K562 (cell line): ENCODE measurements around the gene GALNT12. TPM values are rescaled to one million over a fixed set of nuclear protein-coding genes. Genes with fewer than 3 reads are reported as not detected.

Experiments used
- BRD9 ChIP-seq: fragments of 450-650 bp; IDR thresholded peaks from 2 replicates; pipeline ENCODE4 v1.6.1; 2018; ENCODE audit warnings: low read depth; ENCODE audit not compliant: partially characterized antibody
- ERF ChIP-seq: fragments of 450-650 bp; formaldehyde crosslinking; IDR thresholded peaks from 2 replicates; pipeline ENCODE4 v1.4.0; 2020; ENCODE audit warnings: mild to moderate bottlenecking, mixed read lengths
- FOXK2 ChIP-seq, 2 experiments: fragments of 450-650 bp; IDR thresholded peaks in 1 of 2; conservative IDR thresholded peaks in 1 of 2; 2 replicates each; pipeline ENCODE4 v1.6.1; 2016; ENCODE audit warnings: low read depth in 2 of 2, mild to moderate bottlenecking in 1 of 2
- GABPA ChIP-seq: fragments of 200-800 bp; sonication (Bioruptor generic); conservative IDR thresholded peaks from 2 replicates; pipeline ENCODE4 v1.6.1; 2016; ENCODE audit warnings: low read depth, missing genetic modification characterization, missing compliant biosample characterization
- IRF9 ChIP-seq: fragments of 450-650 bp; IDR thresholded peaks from 2 replicates; pipeline ENCODE4 v1.6.1; 2016; ENCODE audit warnings: missing biosample characterization, missing genetic modification characterization
- JUND ChIP-seq, 2 experiments: IDR thresholded peaks; 2 replicates in 1 of 2; 3 replicates in 1 of 2; pipeline ENCODE4 v1.6.1; 2011; ENCODE audit warnings: borderline replicate concordance in 2 of 2, low read depth in 2 of 2, low read length in 2 of 2, improper control_type of control experiment in 1 of 2, missing biosample characterization in 1 of 2, missing genetic modification characterization in 1 of 2, missing genetic modification reagents in 1 of 2
- KDM5B ChIP-seq: fragments of 200-600 bp; sonication (generic); IDR thresholded peaks from 2 replicates; pipeline ENCODE4 v1.6.1; 2012; ENCODE audit warnings: low read depth, mild to moderate bottlenecking, moderate library complexity, low read length, control low read depth, inconsistent platforms; ENCODE audit not compliant: insufficient replicate concordance
- MCM3 ChIP-seq: fragments of 450-650 bp; IDR thresholded peaks from 2 replicates; pipeline ENCODE4 v1.6.1; 2016
- MLLT1 ChIP-seq, 2 experiments: fragments of 450-650 bp; IDR thresholded peaks; 2 replicates each; pipeline ENCODE4 v1.6.1; 2016
- NELFE ChIP-seq: IDR thresholded peaks from 2 replicates; pipeline ENCODE4 v1.6.1; 2011; ENCODE audit warnings: mild to moderate bottlenecking; ENCODE audit not compliant: insufficient read depth, insufficient read length
- RBBP5 ChIP-seq: fragments of 200-600 bp; sonication (generic); IDR thresholded peaks from 2 replicates; pipeline ENCODE4 v1.6.1; 2012; ENCODE audit warnings: borderline replicate concordance, mild to moderate bottlenecking, low read length, control low read depth, inconsistent platforms; ENCODE audit not compliant: insufficient read depth, poor library complexity, severe bottlenecking
- THAP12 ChIP-seq: fragments of 250-450 bp; sonication (Bioruptor Pico); IDR thresholded peaks from 2 replicates; pipeline ENCODE4 v1.9.0; 2021; ENCODE audit warnings: mild to moderate bottlenecking, inconsistent platforms
- ZKSCAN1 ChIP-seq: fragments of 150-350 bp; IDR thresholded peaks from 2 replicates; pipeline ENCODE4 v1.6.1; 2016; ENCODE audit warnings: low read depth, low read length
- ZNF57 ChIP-seq: fragments of 450-650 bp; formaldehyde crosslinking; IDR thresholded peaks from 2 replicates; pipeline ENCODE4 v1.4.0; 2020; ENCODE audit warnings: mild to moderate bottlenecking, moderate library complexity
- ZNF592 ChIP-seq: fragments of 450-650 bp; IDR thresholded peaks from 2 replicates; pipeline ENCODE4 v1.6.1; 2017; ENCODE audit warnings: antibody characterized with exemption, mild to moderate bottlenecking
- polyA plus RNA-seq, 8 experiments: library from polyadenylated mRNA; depleted of rRNA in 4 of 8; stranded (reverse) in 5 of 8; unstranded in 3 of 8; fragments of >200 nt; fragmentation: Nextera tagmentation in 2 of 8; fragmentation: Illumina TruSeq in 1 of 8; extraction: Ambion mirVana in 2 of 8; extraction: Trizol in 1 of 8; gene quantifications; 2 replicates each; pipeline versions ENCODE4 v1.2.1 to v1.2.3, GENCODE V29; 2011 to 2014; ENCODE audit warnings: inconsistent platforms in 1 of 8, missing spikeins in 1 of 8
- total RNA-seq, 7 experiments: library from RNA; depleted of rRNA in 6 of 7; stranded (reverse); fragments of >200 nt in 6 of 7; fragmentation: Illumina TruSeq in 2 of 7; extraction: Trizol in 2 of 7; gene quantifications; 2 replicates each; pipeline versions ENCODE4 v1.2.1 to v1.2.3, GENCODE V29; 2011 to 2021; ENCODE audit warnings: low replicate concordance in 1 of 7

GALNT12 gene
- total and polyA plus RNA-seq, 9 of the 15 experiments (the other 6 are each of a cell fraction or from before 2014, with no cell fraction given) = 29.7 to 82.9 (median 44.2) TPM

GRCh38 chr9:98807070-98807813 lies at the start of gene GALNT12 (continued):
- TF ChIP-seq IRF9 (tag) (no peak), RBBP5 (peak; percentile 76), GABPA (tag) (peak; percentile 35; the same call in 1 of the 2 replicates), THAP12 (CRISPR knock-in tag) (peak; percentile 62; the same call in 1 of the 2 replicates), MCM3 (no peak), FOXK2 (conservative IDR thresholded peaks at IDR 0.05 in 1 of 2, IDR thresholded peaks at IDR 0.05 in 1 of 2; ENCODE audit: low read depth in 2 of 2) (no peak), ZKSCAN1 (0 out of 2 replicates have a peak, but pooled peaks have one; percentile 42), JUND (IDR thresholded peaks at IDR 0.05; ENCODE audit: borderline replicate concordance, low read depth, low read length) (no peak), JUND (tag; IDR thresholded peaks at IDR 0.05; ENCODE audit: borderline replicate concordance, low read depth, low read length) (no peak), BRD9 (no peak), MLLT1 (IDR thresholded peaks at IDR 0.05) (no peak), ZNF592 (0 out of 2 replicates have a peak, but pooled peaks have one; percentile 21), NELFE (no peak), ZNF57 (CRISPR knock-in tag) (no peak), KDM5B (peak; percentile 61), ERF (CRISPR knock-in tag) (no peak)
